GM12878 (cell line): Measurements from ENCODE around the gene RGS2. TPM values are rescaled to one million over a fixed set of nuclear protein-coding genes. Genes with fewer than 3 reads are reported as not detected.
A peak's percentile ranks its signal among the peaks of the same experiment; 100 is the strongest.

Experiments used
- ATAC-seq: fragments of 200-7000 bp; cut with Tn5 transposase; 3 replicates; pipeline ENCODE4 v1.9.1; 2020; ENCODE audit warnings: mild to moderate bottlenecking, moderate library complexity
- BruUV-seq: library from RNA; stranded (reverse); fragments of 400-500 nt; replicated peaks from 2 replicates; lab custom pipeline; 2021; lab: Mats Ljungman, UMichigan
- CTCF ChIA-PET: fragments of 300-600 bp; sonication (Branson Sonifier 250); formaldehyde crosslinking; extraction: SDS; loops from one replicate; lab custom pipeline; 2021; ENCODE audit warnings: inconsistent platforms; lab: Yijun Ruan, JAX
- POLR2A ChIA-PET: fragments of 350-600 bp; formaldehyde crosslinking; extraction: SDS; loops from one replicate; lab custom pipeline; 2021; ENCODE audit warnings: inconsistent platforms; lab: Charles Lee
- RAD21 ChIA-PET: fragments of 300-600 bp; sonication (Branson Sonifier 250); formaldehyde crosslinking; loops from one replicate; lab custom pipeline; 2023; ENCODE audit warnings: antibody characterized with exemption; ENCODE audit not compliant: unreplicated experiment; lab: Charles Lee
- SMC1A ChIA-PET: fragments of 300-600 bp; sonication (Branson Sonifier 250); formaldehyde crosslinking; loops from one replicate; lab custom pipeline; 2023; ENCODE audit not compliant: unreplicated experiment, uncharacterized antibody; lab: Charles Lee
- DNase-seq: peaks from one replicate; pipeline ENCODE4 v3.0.0-alpha.2; 2011; ENCODE audit warnings: low read depth, low spot score
- FAIRE-seq: peaks from 3 replicates; lab custom pipeline; 2011; peaks lifted over from hg19 to GRCh38; lab: Jason Lieb, UNC
- H2AFZ ChIP-seq: 2 replicates; pipeline ENCODE4 v1.6.0; 2011; ENCODE audit warnings: low read depth, low read length, control low read depth; ENCODE audit not compliant: control insufficient read depth
- H3K27ac ChIP-seq: 2 replicates; pipeline ENCODE4 v1.5.1; 2011; ENCODE audit warnings: control low read depth; ENCODE audit not compliant: control insufficient read depth, insufficient read depth
- H3K27me3 ChIP-seq, 2 experiments: replicated peaks in 1 of 2; 2 replicates each; pipeline versions ENCODE4 v1.6.0 to v1.6.1; 2011; ENCODE audit warnings: low read length in 1 of 2; ENCODE audit not compliant: control insufficient read depth in 2 of 2, insufficient read depth in 2 of 2
- H3K36me3 ChIP-seq, 2 experiments: 2 replicates each; pipeline ENCODE4 v1.5.1; 2011; ENCODE audit warnings: low read length in 1 of 2; ENCODE audit not compliant: control insufficient read depth in 2 of 2, insufficient read depth in 2 of 2
- H3K4me1 ChIP-seq: 2 replicates; pipeline ENCODE4 v1.6.1; 2011; ENCODE audit warnings: mild to moderate bottlenecking, low read length, moderate library complexity, mixed read lengths; ENCODE audit not compliant: control insufficient read depth, insufficient read depth
- H3K4me2 ChIP-seq: 2 replicates; pipeline ENCODE4 v1.6.0; 2011; ENCODE audit warnings: control low read depth; ENCODE audit not compliant: control insufficient read depth, insufficient read depth
- H3K4me3 ChIP-seq: fragments of 200-600 bp; sonication (generic); 2 replicates; pipeline ENCODE4 v1.5.1; 2016
- H3K79me2 ChIP-seq: 2 replicates; pipeline ENCODE4 v1.6.0; 2011; ENCODE audit warnings: low read length; ENCODE audit not compliant: control insufficient read depth, insufficient read depth
- H3K9ac ChIP-seq: 2 replicates; pipeline ENCODE4 v1.8.0; 2011; ENCODE audit warnings: low read length, control low read depth, mixed read lengths; ENCODE audit not compliant: control insufficient read depth, insufficient read depth
- H3K9me3 ChIP-seq: replicated peaks from 3 replicates; pipeline ENCODE4 v1.5.1; 2011; ENCODE audit warnings: mild to moderate bottlenecking, low read length; ENCODE audit not compliant: control insufficient read depth, insufficient read depth
- H4K20me1 ChIP-seq: 2 replicates; pipeline ENCODE4 v1.6.0; 2011; ENCODE audit not compliant: control insufficient read depth, insufficient read depth
- CBX3 ChIP-seq: fragments of 200-600 bp; sonication (generic); IDR thresholded peaks from 2 replicates; pipeline ENCODE4 v1.6.1; 2016; ENCODE audit warnings: low read depth, borderline replicate concordance
- CHD1 ChIP-seq: IDR thresholded peaks from 2 replicates; pipeline ENCODE4 v1.6.1; 2012; ENCODE audit warnings: low read depth, low read length, improper control_type of control experiment
- EZH2 ChIP-seq: IDR thresholded peaks from 2 replicates; pipeline ENCODE4 v1.6.1; 2012; ENCODE audit warnings: low read depth, mild to moderate bottlenecking, control low read depth, inconsistent platforms, low read length, borderline replicate concordance; ENCODE audit not compliant: control insufficient read depth
- HDGF ChIP-seq: fragments of 450-650 bp; IDR thresholded peaks from 2 replicates; pipeline ENCODE4 v1.6.1; 2016; ENCODE audit warnings: antibody characterized with exemption
- MTA2 ChIP-seq: fragments of 450-650 bp; IDR thresholded peaks from 2 replicates; pipeline ENCODE4 v1.6.1; 2016; ENCODE audit warnings: low read depth, mild to moderate bottlenecking, moderate library complexity
- NBN ChIP-seq: fragments of 450-650 bp; IDR thresholded peaks from 2 replicates; pipeline ENCODE4 v1.6.1; 2016
- RFX5 ChIP-seq: IDR thresholded peaks from 2 replicates; pipeline ENCODE4 v1.6.1; 2011; ENCODE audit warnings: low read depth, low read length, improper control_type of control experiment
- STAT3 ChIP-seq: IDR thresholded peaks from 2 replicates; pipeline ENCODE4 v1.6.1; 2011; ENCODE audit warnings: low read depth, low read length, improper control_type of control experiment
- TCF12 ChIP-seq: IDR thresholded peaks from 2 replicates; pipeline ENCODE4 v1.6.1; 2011; ENCODE audit warnings: low read depth, mild to moderate bottlenecking, low read length
- ZNF217 ChIP-seq: fragments of 450-650 bp; IDR thresholded peaks from 2 replicates; pipeline ENCODE4 v1.6.1; 2017; ENCODE audit warnings: antibody characterized with exemption, mild to moderate bottlenecking
- ZNF24 ChIP-seq: fragments of 450-650 bp; IDR thresholded peaks from 2 replicates; pipeline ENCODE4 v1.6.1; 2017; ENCODE audit warnings: antibody characterized with exemption, mild to moderate bottlenecking
- WGBS: methylation state at CpG from one replicate; pipeline ENCODE4 v1.1.6; 2016; ENCODE audit warnings: low lambda C conversion rate; ENCODE audit not compliant: insufficient replicate concordance, insufficient coverage; ENCODE audit errors: missing lambda C conversion rate; 5-methylcytosine and 5-hydroxymethylcytosine counted together
- in situ Hi-C: fragments of 300-500 bp; cut with MboI; formaldehyde crosslinking; loops from 9 replicates; pipeline ENCODE4 v1.14.3; 2018; ENCODE audit warnings: mixed read lengths
- intact Hi-C: fragments of 100-400 bp; cut with micrococcal nuclease; formaldehyde crosslinking; loops from one replicate; pipeline ENCODE4 v1.14.2; 2022; ENCODE audit not compliant: unreplicated experiment
- polyA plus RNA-seq, 11 experiments: library from polyadenylated mRNA; depleted of rRNA in 4 of 11; unstranded in 6 of 11; stranded (reverse) in 5 of 11; fragments of >200 nt; fragmentation: Nextera tagmentation in 4 of 11; fragmentation: Illumina TruSeq in 1 of 11; extraction: Ambion mirVana in 4 of 11; extraction: Trizol in 1 of 11; gene quantifications; 1 replicate in 1 of 11; 2 replicates in 10 of 11; pipeline versions ENCODE4 v1.2.1 to v1.2.3, GENCODE V29; 2011 to 2016; ENCODE audit warnings: inconsistent platforms in 2 of 11, missing spikeins in 2 of 11, low read depth in 1 of 11
- total RNA-seq, 4 experiments: library from RNA; depleted of rRNA in 3 of 4; stranded (reverse); fragments of >200 nt in 3 of 4; fragmentation: Illumina TruSeq in 1 of 4; extraction: Trizol in 1 of 4; gene quantifications; 2 replicates each; pipeline versions ENCODE4 v1.2.1 to v1.2.3, GENCODE V29; 2013 to 2021
- TF ChIP-seq, protein P1 (sequence below): fragments of 150-350 bp; IDR thresholded peaks from 2 replicates; pipeline ENCODE4 v1.6.1; 2014; ENCODE audit warnings: mild to moderate bottlenecking, low read depth, low read length

RGS2 gene
- total and polyA plus RNA-seq, 10 of the 15 experiments (the other 5 are each of a cell fraction or from before 2014, with no cell fraction given), result 0.27 to 2.3 (median 0.98) TPM

DNA sequence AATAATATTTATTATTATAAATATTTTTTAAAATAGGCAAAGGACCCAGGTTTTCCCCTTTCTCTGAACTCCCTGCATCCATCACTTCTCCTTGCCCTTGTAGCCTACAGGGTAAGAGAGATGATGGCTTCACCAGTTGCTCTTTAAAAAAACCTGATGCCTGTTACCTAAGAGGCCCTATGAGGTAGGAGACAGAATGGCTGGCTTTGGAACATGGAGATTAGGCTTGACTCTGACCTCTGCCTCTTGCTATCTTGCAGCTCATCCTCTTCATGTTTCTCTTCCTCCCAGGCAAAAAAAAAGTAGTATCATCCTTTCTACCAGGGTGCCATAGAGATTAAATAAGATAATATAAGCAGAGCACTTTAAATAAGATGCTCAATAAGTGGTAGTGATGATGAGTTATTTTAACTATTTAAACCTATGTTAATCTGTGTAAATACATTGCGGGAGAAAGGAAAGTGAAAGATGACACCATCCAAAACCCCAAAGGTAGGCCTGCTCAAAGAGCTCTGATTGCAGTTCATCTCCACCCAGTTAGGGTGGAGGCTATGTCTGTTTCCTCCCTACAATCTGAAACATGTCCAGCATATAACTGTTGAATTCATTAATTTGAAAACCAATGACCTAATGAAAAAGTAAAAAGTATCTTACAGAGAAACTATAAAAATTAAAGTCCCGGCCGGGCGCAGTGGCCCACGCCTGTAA lies 51.8 kb downstream of the RGS2 start:
- DNase-seq, result no peak
- no peak for TF ChIP-seq NBN
- TF ChIP-seq ZNF217, result no peak
- no peak for TF ChIP-seq HDGF
- TF ChIP-seq RFX5, result no peak
- no peak for TF ChIP-seq STAT3
- ChIA-PET SMC1A (interaction anchor here (2.8 kb wide), 1 partner anchor 12 kb away, joined by 8 read pairs; no protein-coding TSS in a partner anchor), RAD21 (no interaction called here), POLR2A (no interaction called here), CTCF (interaction anchor here (1.2 to 1.3 kb wide), 2 partner anchors 159 to 383 kb away, joined by 4 to 5 read pairs; no protein-coding TSS in a partner anchor)
- H2AFZ ChIP-seq, result no peak overlapping the region
- H3K9ac ChIP-seq, result no peak overlapping the region
- no peaks in the 10 kb centered on the region for H3K4me1 ChIP-seq
- no peak overlapping the region for H3K4me3 ChIP-seq
- intact Hi-C loops (no loop called here), in situ Hi-C loops (no loop called here)
- no peak overlapping the region for H3K27ac ChIP-seq
- H3K4me2 ChIP-seq, result no peak overlapping the region
- no TSS peak for BruUV-seq
- H3K36me3 ChIP-seq, result no peaks in the 10 kb centered on the region
- no peaks in the 10 kb centered on the region for H3K79me2 ChIP-seq
- WGBS, result 74% methylated on average over 5 of the region's 5 CpGs
- no peaks in the 10 kb centered on the region for H4K20me1 ChIP-seq
- H3K9me3 ChIP-seq, result no peaks in the 10 kb centered on the region
- ATAC-seq, result peak; percentile 32; the same call in 1 of the 3 replicates
- no peak for FAIRE-seq
- H3K27me3 ChIP-seq, result no peaks in the 10 kb centered on the region

DNA sequence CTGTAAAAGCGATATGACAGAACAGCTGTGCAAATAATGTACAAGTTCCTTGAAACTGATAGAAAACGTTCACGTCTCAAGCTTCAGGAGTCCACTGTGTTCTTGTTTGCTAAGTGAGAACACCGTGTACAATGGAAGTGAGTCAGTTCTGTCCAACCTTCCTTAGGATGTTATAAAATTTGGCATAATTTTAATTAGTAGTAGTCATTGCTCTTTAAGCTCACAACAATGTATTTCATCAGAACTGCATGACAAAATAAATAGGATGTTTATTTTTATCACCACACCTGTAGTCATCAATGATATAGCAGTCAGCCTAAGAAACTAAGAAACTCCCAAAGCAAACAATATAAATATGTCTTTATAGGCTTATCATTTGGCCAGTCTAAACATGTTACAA lies 53.0 kb downstream of the RGS2 start:
- ATAC-seq (no peak), FAIRE-seq (no peak)

More for the DNA sequence above, 53.0 kb downstream of the RGS2 start:
- H3K27ac ChIP-seq, result no peak overlapping the region
- no peak overlapping the region for H3K9ac ChIP-seq
- in situ Hi-C loops, result no loop called here
- no peak overlapping the region for H2AFZ ChIP-seq
- CTCF ChIA-PET, result interaction anchor here (0.7 kb wide), 1 partner anchor 144 kb away, joined by 3 read pairs; no protein-coding TSS in a partner anchor
- no peaks in the 10 kb centered on the region for H3K4me1 ChIP-seq
- no peaks in the 10 kb centered on the region for H3K9me3 ChIP-seq
- BruUV-seq, result no TSS peak
- TF ChIP-seq ZNF24 (no peak), MTA2 (no peak), TCF12 (no peak), CHD1 (no peak), EZH2 (no peak), CBX3 (no peak)
- TF ChIP-seq, protein P1, sequence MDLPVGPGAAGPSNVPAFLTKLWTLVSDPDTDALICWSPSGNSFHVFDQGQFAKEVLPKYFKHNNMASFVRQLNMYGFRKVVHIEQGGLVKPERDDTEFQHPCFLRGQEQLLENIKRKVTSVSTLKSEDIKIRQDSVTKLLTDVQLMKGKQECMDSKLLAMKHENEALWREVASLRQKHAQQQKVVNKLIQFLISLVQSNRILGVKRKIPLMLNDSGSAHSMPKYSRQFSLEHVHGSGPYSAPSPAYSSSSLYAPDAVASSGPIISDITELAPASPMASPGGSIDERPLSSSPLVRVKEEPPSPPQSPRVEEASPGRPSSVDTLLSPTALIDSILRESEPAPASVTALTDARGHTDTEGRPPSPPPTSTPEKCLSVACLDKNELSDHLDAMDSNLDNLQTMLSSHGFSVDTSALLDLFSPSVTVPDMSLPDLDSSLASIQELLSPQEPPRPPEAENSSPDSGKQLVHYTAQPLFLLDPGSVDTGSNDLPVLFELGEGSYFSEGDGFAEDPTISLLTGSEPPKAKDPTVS, result no peak
- TF ChIP-seq, all 136 proteins: peak for 0
- H3K4me2 ChIP-seq, result no peak overlapping the region
- H3K4me3 ChIP-seq, result no peak overlapping the region
- POLR2A ChIA-PET, result no interaction called here
- RAD21 ChIA-PET, result interaction anchor here (0.9 kb wide), 1 partner anchor 10 kb away, joined by 3 read pairs; no protein-coding TSS in a partner anchor
- no peaks in the 10 kb centered on the region for H3K27me3 ChIP-seq
- SMC1A ChIA-PET, result interaction anchor here (0.8 to 2.8 kb wide), 5 partner anchors 13 to 157 kb away, joined by 3 to 8 read pairs (median 3); no protein-coding TSS in a partner anchor
- no peaks in the 10 kb centered on the region for H3K79me2 ChIP-seq
- H4K20me1 ChIP-seq, result no peaks in the 10 kb centered on the region
- intact Hi-C loops, result no loop called here
- no peak for DNase-seq
- H3K36me3 ChIP-seq, result no peaks in the 10 kb centered on the region
- WGBS, result 75% methylated on average over 4 of the region's 4 CpGs
